Activated T-cell treated with anti-CD3 and anti-CD28 coated beads for 24 hours (primary cell): ENCODE measurements around the gene KLF16.
"Not testable (repeated sequence)": the region's sequence is repeated elsewhere in the genome, so short reads cannot be mapped to it uniquely, and the experiment has no call there.

Experiments
- DNase-seq: peaks from one replicate; pipeline ENCODE4 v3.0.0-alpha.2; 2020; ENCODE audit warnings: low read depth

KLF16 gene

DNA sequence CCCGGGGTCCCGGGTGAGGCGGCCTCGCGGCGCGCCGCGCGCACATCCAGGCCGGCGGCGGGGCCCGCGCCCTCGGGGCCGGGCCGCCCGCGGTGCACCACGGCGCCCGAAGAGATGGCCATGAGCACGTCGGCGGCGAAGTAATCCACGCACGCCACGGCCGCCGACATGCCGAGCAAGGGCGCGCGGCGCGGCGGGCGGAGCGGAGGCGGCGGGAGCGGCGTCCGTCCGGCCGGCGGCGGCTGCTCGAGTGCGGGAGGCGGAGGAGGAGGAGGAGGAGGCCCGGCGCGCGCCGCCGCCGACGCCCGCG is at the start of gene KLF16:
Gene KLF16, minus strand, starts transcription at position 252 of the 310 bp plus-strand sequence. Its CDS starts 82 bp downstream, at position 170.
- no peak for DNase-seq

DNA sequence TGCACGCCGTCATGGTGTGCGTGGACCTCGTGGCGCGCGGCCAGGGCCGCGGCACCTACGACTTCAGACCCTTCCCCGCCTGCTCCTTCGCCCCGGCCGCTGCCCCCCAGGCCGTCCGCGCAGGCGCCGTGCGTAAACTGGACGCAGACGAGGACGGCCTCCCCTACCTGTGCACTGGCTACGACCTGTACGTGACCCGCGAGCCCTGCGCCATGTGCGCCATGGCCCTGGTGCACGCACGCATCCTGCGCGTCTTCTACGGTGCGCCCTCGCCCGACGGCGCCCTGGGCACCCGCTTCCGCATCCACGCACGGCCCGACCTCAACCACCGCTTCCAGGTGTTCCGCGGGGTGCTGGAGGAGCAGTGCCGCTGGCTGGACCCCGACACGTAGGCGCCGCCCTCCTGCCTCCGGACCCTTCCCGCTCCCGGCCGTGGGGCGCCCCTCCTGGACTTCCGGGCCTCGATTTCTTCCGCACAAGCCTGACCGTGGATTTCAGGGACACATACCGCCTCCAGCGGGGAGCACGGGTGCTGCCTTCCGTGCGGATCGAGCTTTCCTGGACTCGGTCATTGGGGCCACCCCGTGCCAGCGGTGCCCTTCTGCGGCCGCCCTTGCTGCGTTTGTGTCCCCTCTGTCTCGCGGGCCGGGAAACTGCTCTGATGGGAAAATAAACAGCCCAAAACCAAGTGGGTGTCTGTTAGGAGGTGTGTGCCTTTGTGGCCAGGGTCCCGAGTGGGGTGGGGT is 49.6 kb upstream of the KLF16 start:
- DNase-seq: no peak

DNA sequence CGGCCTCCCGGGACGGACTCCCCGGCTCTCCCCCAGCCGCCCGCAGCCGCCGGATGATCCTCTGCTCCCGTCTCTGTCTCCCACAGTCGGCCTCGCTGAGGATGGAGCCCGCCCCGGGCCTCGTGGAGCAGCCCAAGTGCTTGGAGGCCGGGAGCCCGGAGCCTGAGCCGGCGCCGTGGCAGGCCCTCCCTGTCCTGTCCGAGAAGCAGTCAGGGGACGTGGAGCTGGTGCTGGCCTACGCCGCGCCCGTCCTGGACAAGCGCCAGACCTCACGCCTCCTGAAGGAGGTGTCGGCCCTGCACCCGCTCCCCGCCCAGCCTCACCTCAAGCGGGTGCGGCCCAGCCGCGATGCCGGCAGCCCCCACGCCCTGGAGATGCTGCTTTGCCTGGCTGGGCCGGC is 48.6 kb upstream of the KLF16 start:
- DNase-seq: no peak

DNA sequence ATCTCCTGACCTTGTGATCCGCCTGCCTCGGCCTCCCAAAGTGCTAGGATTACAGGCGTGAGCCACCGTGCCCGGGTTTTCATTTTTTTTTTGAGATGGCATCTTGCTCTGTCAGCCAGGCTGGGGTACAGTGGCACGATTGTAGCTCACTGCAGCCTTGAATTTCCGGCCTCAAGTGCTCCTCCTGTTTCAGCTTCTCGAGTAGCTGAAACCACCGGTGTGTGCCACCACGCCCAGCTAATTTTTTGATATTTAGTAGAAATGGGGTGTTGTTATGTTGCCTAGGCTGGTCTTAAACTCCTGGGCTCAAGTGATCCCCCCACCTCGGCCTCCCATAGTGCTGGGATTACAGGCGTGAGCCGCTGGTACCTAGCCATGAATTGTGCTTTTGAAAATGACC is 47.7 kb upstream of the KLF16 start:
- DNase-seq: no peak

DNA sequence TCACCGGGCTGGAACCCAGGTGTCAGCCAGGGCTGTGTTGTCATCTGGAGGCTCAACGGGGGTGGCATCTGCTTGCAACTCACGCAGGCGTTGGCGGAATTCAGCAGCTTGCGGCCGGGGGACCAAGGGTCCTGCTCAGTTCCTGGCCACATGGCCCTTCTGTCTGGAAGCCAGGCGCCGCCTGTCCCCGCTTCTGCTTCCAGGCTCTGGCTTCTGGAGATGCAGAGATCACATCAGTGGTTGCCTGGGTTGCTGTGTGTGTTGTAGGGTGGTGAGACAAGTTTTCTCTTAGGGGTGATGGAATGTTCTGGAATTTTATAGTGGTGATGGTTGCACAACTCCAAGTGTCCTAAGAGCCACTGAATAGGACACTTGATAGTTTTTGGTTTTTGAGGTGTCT is 46.8 kb upstream of the KLF16 start:
- DNase-seq: no peak

GRCh38 chr19:1909761-1910080 is 46.3 kb upstream of the KLF16 start:
- DNase-seq: no peak

- no peak for DNase-seq
Measured at GRCh38 chr19:1908364-1908678, 44.9 kb upstream of the KLF16 start.

GRCh38 chr19:1907563-1908363 is 44.4 kb upstream of the KLF16 start:
- no peak for DNase-seq

- no peak for DNase-seq
Measured at GRCh38 chr19:1906985-1907562, 43.7 kb upstream of the KLF16 start.

GRCh38 chr19:1905863-1906375 is 42.5 kb upstream of the KLF16 start:
- DNase-seq: no peak

- DNase-seq: peak; percentile 98
Measured at GRCh38 chr19:1905110-1905862, 41.9 kb upstream of the KLF16 start, which contains the start of the genes ADAT3 and SCAMP4. TSS of gene ADAT3 (plus strand) at chr19:1905399. CDS start at chr19:1912048, 6,649 bp downstream. TSS of gene SCAMP4 (plus strand) at chr19:1905399. CDS start at chr19:1915020, 9,621 bp downstream.

DNA sequence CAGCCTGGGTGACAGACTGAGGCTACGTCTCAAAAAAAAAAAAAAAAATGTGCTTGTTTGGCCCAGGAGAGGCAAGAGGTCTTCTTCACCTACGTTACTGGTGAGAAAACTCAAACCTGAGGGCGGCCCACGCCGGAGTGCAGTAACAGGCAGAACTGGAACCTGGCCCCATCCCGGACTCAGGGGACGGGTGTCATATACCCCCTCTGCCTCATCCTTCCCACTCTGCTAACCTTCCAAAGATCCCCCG is 41.4 kb upstream of the KLF16 start:
- no peak for DNase-seq

DNA sequence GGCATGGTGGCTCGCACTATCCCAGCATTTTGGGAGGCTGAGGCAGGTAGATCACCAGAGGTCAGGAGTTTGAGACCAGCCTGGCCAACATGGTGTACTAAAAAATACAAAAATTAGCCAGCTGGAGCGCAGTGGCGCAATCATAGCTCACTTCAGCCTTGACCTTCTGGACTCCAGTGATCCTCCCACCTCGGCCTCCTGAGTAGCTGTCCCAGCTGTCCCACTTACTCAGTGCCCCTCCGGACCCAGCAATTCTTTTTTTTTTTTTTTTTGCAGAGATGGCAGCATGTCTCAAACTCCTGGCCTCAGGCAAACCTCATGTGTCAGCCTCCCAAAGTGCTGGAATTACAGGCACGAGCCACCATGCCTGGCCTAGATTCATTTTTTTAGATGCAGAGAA is 39.5 kb upstream of the KLF16 start:
- DNase-seq: no peak

DNA sequence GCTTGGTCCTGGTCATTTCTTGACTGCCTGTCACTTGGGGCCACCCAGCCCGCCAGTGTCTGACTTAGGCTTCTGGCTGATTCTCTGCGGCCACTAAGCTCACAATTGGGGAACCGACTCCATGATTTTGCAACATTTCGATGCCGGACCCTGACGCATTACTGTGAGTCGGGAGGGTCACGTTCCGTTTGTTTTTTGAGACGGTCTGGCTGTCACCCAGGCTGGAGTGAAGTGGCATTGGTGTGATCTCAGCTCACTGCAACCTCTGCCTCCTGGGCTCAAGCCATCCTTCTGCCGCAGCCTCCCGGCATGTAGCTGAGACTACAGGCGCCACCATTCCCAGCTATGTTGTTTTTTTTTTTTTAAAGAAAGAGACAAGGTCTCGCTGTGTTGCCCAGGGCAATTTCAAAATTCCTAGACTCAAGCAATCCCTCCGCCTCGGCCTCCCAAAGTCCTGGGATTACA is 38.6 kb upstream of the KLF16 start:
- no peak for DNase-seq

- DNase-seq: no peak
Measured at GRCh38 chr19:1896508-1896907, 33.1 kb upstream of the KLF16 start.

GRCh38 chr19:1893791-1894190 is 30.4 kb upstream of the KLF16 start:
- no peak for DNase-seq

DNA sequence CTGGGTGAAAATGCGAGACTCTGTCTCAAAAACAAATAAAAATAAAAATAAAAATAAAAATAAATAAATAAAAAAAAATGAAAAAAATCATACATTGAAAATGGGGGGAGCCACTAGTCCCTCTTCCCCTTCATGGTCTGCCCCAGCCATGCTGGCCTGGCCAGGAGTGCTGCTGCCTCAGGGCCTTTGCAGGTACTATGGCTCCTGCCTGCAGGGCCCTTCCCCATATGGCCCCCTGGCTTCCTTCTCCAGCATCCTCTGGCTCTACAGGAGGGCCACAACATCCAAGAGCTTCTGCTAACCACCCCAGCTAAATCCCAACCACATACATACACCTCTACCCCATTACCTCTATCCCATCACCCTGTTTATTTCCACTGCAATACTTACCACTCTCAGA is 26.5 kb upstream of the KLF16 start:
- no peak for DNase-seq

GRCh38 chr19:1888385-1888784 is 25.0 kb upstream of the KLF16 start:
- DNase-seq: no peak

DNA sequence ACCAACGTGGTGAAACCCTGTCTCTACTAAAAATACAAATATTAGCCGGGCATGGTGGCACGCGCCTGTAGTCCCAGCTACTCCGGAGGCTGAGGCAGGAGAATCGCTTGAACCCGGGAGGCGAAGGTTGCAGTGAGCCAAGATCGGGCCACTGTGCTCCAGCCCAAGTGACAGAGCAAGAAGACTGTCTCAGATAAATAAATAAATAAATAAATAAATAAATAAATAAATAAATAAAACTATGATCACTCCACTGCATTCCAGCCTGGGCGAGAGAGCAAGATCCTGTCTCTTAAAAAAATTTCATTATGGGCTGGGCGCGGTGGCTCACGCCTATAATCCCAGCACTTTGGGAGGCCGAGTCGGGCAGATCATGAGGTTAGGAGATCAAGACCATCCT is 23.0 kb upstream of the KLF16 start:
- DNase-seq: not testable (repeated sequence)

- DNase-seq: peak; percentile 93
Measured at GRCh38 chr19:1885398-1886119, 22.2 kb upstream of the KLF16 start, which contains the start of gene ABHD17A. TSS of gene ABHD17A (minus strand) at chr19:1885496. CDS start at chr19:1881566, 3,930 bp downstream.

GRCh38 chr19:1884719-1885334 is 21.4 kb upstream of the KLF16 start:
- no peak for DNase-seq
